ENCODE measurements around the gene PSD2. TPM values are rescaled to one million over a fixed set of nuclear protein-coding genes. Genes with fewer than 3 reads are reported as not detected.
"Not testable (repeated sequence)": the region's sequence is repeated elsewhere in the genome, so short reads cannot be mapped to it uniquely, and the experiment has no call there.

Gene PSD2
- total RNA-seq, 1 donor = 0.10 TPM

GRCh38 chr5:139772927-139773690 lies 22.5 kb upstream of the PSD2 start:
- H3K9me3 ChIP-seq (ENCODE audit: low read depth, low read length) = no peaks in the 10 kb centered on the region
- H3K4me1 ChIP-seq (ENCODE audit: insufficient read depth, low read length) = peaks cover 9% of the 10 kb centered on the region
- H3K4me3 ChIP-seq (ENCODE audit: low read length) = no peak overlapping the region
- no peaks in the 10 kb centered on the region for H3K27me3 ChIP-seq (ENCODE audit: insufficient read depth, low read length)

- Histone ChIP-seq H3K27me3 (ENCODE audit: insufficient read depth, low read length) (no peaks in the 10 kb centered on the region), H3K4me3 (ENCODE audit: low read length) (no peak overlapping the region), H3K9me3 (ENCODE audit: low read depth, low read length) (no peaks in the 10 kb centered on the region), H3K4me1 (ENCODE audit: insufficient read depth, low read length) (peaks cover 9% of the 10 kb centered on the region)
Observed at GRCh38 chr5:139774980-139775661, 20.5 kb upstream of the PSD2 start.

- Histone ChIP-seq H3K27me3 (ENCODE audit: insufficient read depth, low read length) (no peaks in the 10 kb centered on the region), H3K4me1 (ENCODE audit: insufficient read depth, low read length) (peaks cover 9% of the 10 kb centered on the region), H3K4me3 (ENCODE audit: low read length) (no peak overlapping the region), H3K9me3 (ENCODE audit: low read depth, low read length) (no peaks in the 10 kb centered on the region)
Observed at GRCh38 chr5:139775872-139776271, 19.7 kb upstream of the PSD2 start.

- no peak overlapping the region for H3K4me3 ChIP-seq (ENCODE audit: low read length)
- H3K27me3 ChIP-seq (ENCODE audit: insufficient read depth, low read length) = no peaks in the 10 kb centered on the region
- no peaks in the 10 kb centered on the region for H3K9me3 ChIP-seq (ENCODE audit: low read depth, low read length)
- H3K4me1 ChIP-seq (ENCODE audit: insufficient read depth, low read length) = peaks cover 9% of the 10 kb centered on the region
Observed at GRCh38 chr5:139776861-139777260, 18.7 kb upstream of the PSD2 start.

GRCh38 chr5:139783436-139783965 lies 12.1 kb upstream of the PSD2 start:
- Histone ChIP-seq H3K4me1 (ENCODE audit: insufficient read depth, low read length) (peaks cover 9% of the 10 kb centered on the region), H3K4me3 (ENCODE audit: low read length) (no peak overlapping the region), H3K9me3 (ENCODE audit: low read depth, low read length) (no peaks in the 10 kb centered on the region), H3K27me3 (ENCODE audit: insufficient read depth, low read length) (no peaks in the 10 kb centered on the region)

- Histone ChIP-seq H3K9me3 (ENCODE audit: low read depth, low read length) (no peaks in the 10 kb centered on the region), H3K4me3 (ENCODE audit: low read length) (no peak overlapping the region), H3K4me1 (ENCODE audit: insufficient read depth, low read length) (peaks cover 9% of the 10 kb centered on the region), H3K27me3 (ENCODE audit: insufficient read depth, low read length) (no peaks in the 10 kb centered on the region)
Observed at GRCh38 chr5:139784488-139784887, 11.1 kb upstream of the PSD2 start.

GRCh38 chr5:139787257-139787567 lies 8.4 kb upstream of the PSD2 start:
- no peaks in the 10 kb centered on the region for H3K9me3 ChIP-seq (ENCODE audit: low read depth, low read length)
- no peak overlapping the region for H3K4me3 ChIP-seq (ENCODE audit: low read length)
- H3K27me3 ChIP-seq (ENCODE audit: insufficient read depth, low read length) = no peaks in the 10 kb centered on the region
- H3K4me1 ChIP-seq (ENCODE audit: insufficient read depth, low read length) = peaks cover 9% of the 10 kb centered on the region

GRCh38 chr5:139787568-139788293 lies 7.9 kb upstream of the PSD2 start:
- H3K27me3 ChIP-seq (ENCODE audit: insufficient read depth, low read length) = no peaks in the 10 kb centered on the region
- peaks cover 9% of the 10 kb centered on the region for H3K4me1 ChIP-seq (ENCODE audit: insufficient read depth, low read length)
- peak overlapping the region; percentile 38 for H3K4me3 ChIP-seq (ENCODE audit: low read length)
- H3K9me3 ChIP-seq (ENCODE audit: low read depth, low read length) = no peaks in the 10 kb centered on the region

- Histone ChIP-seq H3K4me1 (ENCODE audit: insufficient read depth, low read length) (peaks cover 9% of the 10 kb centered on the region), H3K4me3 (ENCODE audit: low read length) (no peak overlapping the region), H3K9me3 (ENCODE audit: low read depth, low read length) (no peaks in the 10 kb centered on the region), H3K27me3 (ENCODE audit: insufficient read depth, low read length) (peaks cover 2% of the 10 kb centered on the region)
Observed at GRCh38 chr5:139788294-139788910, 7.2 kb upstream of the PSD2 start.

GRCh38 chr5:139789116-139789844 lies 6.3 kb upstream of the PSD2 start:
- Histone ChIP-seq H3K4me1 (ENCODE audit: insufficient read depth, low read length) (peaks cover 9% of the 10 kb centered on the region), H3K4me3 (ENCODE audit: low read length) (no peak overlapping the region), H3K27me3 (ENCODE audit: insufficient read depth, low read length) (peaks cover 11% of the 10 kb centered on the region), H3K9me3 (ENCODE audit: low read depth, low read length) (no peaks in the 10 kb centered on the region)

GRCh38 chr5:139789845-139790189 lies 5.8 kb upstream of the PSD2 start:
- no peaks in the 10 kb centered on the region for H3K9me3 ChIP-seq (ENCODE audit: low read depth, low read length)
- no peak overlapping the region for H3K4me3 ChIP-seq (ENCODE audit: low read length)
- peaks cover 16% of the 10 kb centered on the region for H3K27me3 ChIP-seq (ENCODE audit: insufficient read depth, low read length)
- H3K4me1 ChIP-seq (ENCODE audit: insufficient read depth, low read length) = peaks cover 9% of the 10 kb centered on the region

GRCh38 chr5:139792218-139792617 lies 3.4 kb upstream of the PSD2 start:
- Histone ChIP-seq H3K27me3 (ENCODE audit: insufficient read depth, low read length) (peaks cover 33% of the 10 kb centered on the region), H3K4me1 (ENCODE audit: insufficient read depth, low read length) (peaks cover 7% of the 10 kb centered on the region), H3K9me3 (ENCODE audit: low read depth, low read length) (no peaks in the 10 kb centered on the region), H3K4me3 (ENCODE audit: low read length) (no peak overlapping the region)

GRCh38 chr5:139792655-139793054 lies 3.0 kb upstream of the PSD2 start:
- H3K4me1 ChIP-seq (ENCODE audit: insufficient read depth, low read length); H3K4me3 ChIP-seq (ENCODE audit: low read length); H3K9me3 ChIP-seq (ENCODE audit: low read depth, low read length): not testable (repeated sequence)
- peaks cover 38% of the 10 kb centered on the region for H3K27me3 ChIP-seq (ENCODE audit: insufficient read depth, low read length)

- Histone ChIP-seq H3K4me3 (ENCODE audit: low read length) (no peak overlapping the region), H3K9me3 (ENCODE audit: low read depth, low read length) (no peaks in the 10 kb centered on the region), H3K27me3 (ENCODE audit: insufficient read depth, low read length) (peaks cover 52% of the 10 kb centered on the region), H3K4me1 (ENCODE audit: insufficient read depth, low read length) (no peaks in the 10 kb centered on the region)
Observed at GRCh38 chr5:139794067-139794846, 1.4 kb upstream of the PSD2 start.

Measured in mononuclear cell (primary cell).